ENCODE measurements around the gene HBS1L.

- TF ChIP-seq POLR2A (conservative IDR thresholded peaks at IDR 0.05), result no peak
- no peak for TF ChIP-seq PKNOX1 (IDR thresholded peaks at IDR 0.05)
- no peak for TF ChIP-seq POLR2AphosphoS5 (IDR thresholded peaks at IDR 0.05; ENCODE audit: control insufficient read depth, insufficient read depth, low read depth, low read length)
- TF ChIP-seq ARHGAP35 (IDR thresholded peaks at IDR 0.05; ENCODE audit: partially characterized antibody), result no peak
- TF ChIP-seq GABPA (tag; conservative IDR thresholded peaks at IDR 0.05; ENCODE audit: low read depth), result 0 out of 2 replicates have a peak, but pooled peaks have one; percentile 16
- no peak for TF ChIP-seq ZFP36 (IDR thresholded peaks at IDR 0.05; ENCODE audit: low read depth, low read length, partially characterized antibody)
- TF ChIP-seq ZNF217 (CRISPR knock-in tag; IDR thresholded peaks at IDR 0.05), result no peak
- TF ChIP-seq JUNB (CRISPR knock-in tag; conservative IDR thresholded peaks at IDR 0.05), result no peak
- no peak for TF ChIP-seq ZC3H8 (IDR thresholded peaks at IDR 0.05)
- peak; percentile 84 to 85 for TF ChIP-seq KDM1A (IDR thresholded peaks at IDR 0.05)
- no peak for TF ChIP-seq NR2C2 (CRISPR knock-in tag; IDR thresholded peaks at IDR 0.05)
- TF ChIP-seq NR2C2 (tag; IDR thresholded peaks at IDR 0.05), result no peak
- no peak for TF ChIP-seq NFRKB (IDR thresholded peaks at IDR 0.05; ENCODE audit: low read depth)
Measured at GRCh38 chr6:135062735-135063134, 8.1 kb upstream of the HBS1L start.
